ENCODE measurements around the gene MAGEC1. TPM values are rescaled to one million over a fixed set of nuclear protein-coding genes. Genes with fewer than 3 reads are reported as not detected.

Gene MAGEC1
- total and polyA plus RNA-seq, 2 experiments from 2014 or later, result not detected

GRCh38 chrX:141928432-141928831, 24.7 kb downstream of the MAGEC1 start:
- Histone ChIP-seq H3K4me2 (no peak overlapping the region), H2AFZ (no peak overlapping the region), H3K27me3 (ENCODE audit: insufficient read depth) (no peaks in the 10 kb centered on the region), H4K20me1 (replicated peaks; ENCODE audit: insufficient read depth) (no peaks in the 10 kb centered on the region), H3K4me3 (no peak overlapping the region), H3K79me2 (replicated peaks; ENCODE audit: insufficient read depth) (no peaks in the 10 kb centered on the region), H3K4me1 (ENCODE audit: insufficient read depth) (no peaks in the 10 kb centered on the region), H3F3A (replicated peaks; ENCODE audit: low read depth) (no peaks in the 10 kb centered on the region), H3K27ac (ENCODE audit: low read depth) (no peak overlapping the region), H3K9me2 (ENCODE audit: insufficient read depth) (no peaks in the 10 kb centered on the region), H3K36me3 (ENCODE audit: insufficient read depth) (no peaks in the 10 kb centered on the region)
- no peak for DNase-seq (ENCODE audit: low spot score)
- Mint-ChIP-seq H3K27me3 (ENCODE audit: insufficient read depth, low read depth, poor library complexity) (no peaks in the 10 kb centered on the region), H3K27ac (no peak overlapping the region), H3K9me3 (no peaks in the 10 kb centered on the region), H3K4me3 (no peak overlapping the region), H3K4me1 (no peaks in the 10 kb centered on the region), H3K36me3 (ENCODE audit: low read depth) (no peaks in the 10 kb centered on the region)
- TF ChIP-seq NANOG (IDR thresholded peaks at IDR 0.05; ENCODE audit: borderline replicate concordance) (no peak), EZH2 (IDR thresholded peaks at IDR 0.05; ENCODE audit: low read depth, unreplicated experiment) (no peak), EZH2phosphoT487 (IDR thresholded peaks at IDR 0.05; ENCODE audit: unreplicated experiment) (no peak), JUNB (IDR thresholded peaks at IDR 0.05; ENCODE audit: unreplicated experiment) (no peak), ZNF331 (CRISPR knock-in tag; IDR thresholded peaks at IDR 0.05; ENCODE audit: low read depth) (no peak), CREB1 (CRISPR knock-in tag; IDR thresholded peaks at IDR 0.05; ENCODE audit: low read depth) (no peak), STAT1 (IDR thresholded peaks at IDR 0.05; ENCODE audit: unreplicated experiment) (no peak), ZNF114 (CRISPR knock-in tag; IDR thresholded peaks at IDR 0.05) (no peak), CTCF (conservative IDR thresholded peaks at IDR 0.05; ENCODE audit: low read depth in 2 of 2) (no peak), POLR2AphosphoS5 (IDR thresholded peaks at IDR 0.05; ENCODE audit: low read depth) (no peak)
- TF ChIP-seq, protein P1, sequence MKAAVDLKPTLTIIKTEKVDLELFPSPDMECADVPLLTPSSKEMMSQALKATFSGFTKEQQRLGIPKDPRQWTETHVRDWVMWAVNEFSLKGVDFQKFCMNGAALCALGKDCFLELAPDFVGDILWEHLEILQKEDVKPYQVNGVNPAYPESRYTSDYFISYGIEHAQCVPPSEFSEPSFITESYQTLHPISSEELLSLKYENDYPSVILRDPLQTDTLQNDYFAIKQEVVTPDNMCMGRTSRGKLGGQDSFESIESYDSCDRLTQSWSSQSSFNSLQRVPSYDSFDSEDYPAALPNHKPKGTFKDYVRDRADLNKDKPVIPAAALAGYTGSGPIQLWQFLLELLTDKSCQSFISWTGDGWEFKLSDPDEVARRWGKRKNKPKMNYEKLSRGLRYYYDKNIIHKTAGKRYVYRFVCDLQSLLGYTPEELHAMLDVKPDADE (IDR thresholded peaks at IDR 0.05), result no peak
- TF ChIP-seq, protein P2, sequence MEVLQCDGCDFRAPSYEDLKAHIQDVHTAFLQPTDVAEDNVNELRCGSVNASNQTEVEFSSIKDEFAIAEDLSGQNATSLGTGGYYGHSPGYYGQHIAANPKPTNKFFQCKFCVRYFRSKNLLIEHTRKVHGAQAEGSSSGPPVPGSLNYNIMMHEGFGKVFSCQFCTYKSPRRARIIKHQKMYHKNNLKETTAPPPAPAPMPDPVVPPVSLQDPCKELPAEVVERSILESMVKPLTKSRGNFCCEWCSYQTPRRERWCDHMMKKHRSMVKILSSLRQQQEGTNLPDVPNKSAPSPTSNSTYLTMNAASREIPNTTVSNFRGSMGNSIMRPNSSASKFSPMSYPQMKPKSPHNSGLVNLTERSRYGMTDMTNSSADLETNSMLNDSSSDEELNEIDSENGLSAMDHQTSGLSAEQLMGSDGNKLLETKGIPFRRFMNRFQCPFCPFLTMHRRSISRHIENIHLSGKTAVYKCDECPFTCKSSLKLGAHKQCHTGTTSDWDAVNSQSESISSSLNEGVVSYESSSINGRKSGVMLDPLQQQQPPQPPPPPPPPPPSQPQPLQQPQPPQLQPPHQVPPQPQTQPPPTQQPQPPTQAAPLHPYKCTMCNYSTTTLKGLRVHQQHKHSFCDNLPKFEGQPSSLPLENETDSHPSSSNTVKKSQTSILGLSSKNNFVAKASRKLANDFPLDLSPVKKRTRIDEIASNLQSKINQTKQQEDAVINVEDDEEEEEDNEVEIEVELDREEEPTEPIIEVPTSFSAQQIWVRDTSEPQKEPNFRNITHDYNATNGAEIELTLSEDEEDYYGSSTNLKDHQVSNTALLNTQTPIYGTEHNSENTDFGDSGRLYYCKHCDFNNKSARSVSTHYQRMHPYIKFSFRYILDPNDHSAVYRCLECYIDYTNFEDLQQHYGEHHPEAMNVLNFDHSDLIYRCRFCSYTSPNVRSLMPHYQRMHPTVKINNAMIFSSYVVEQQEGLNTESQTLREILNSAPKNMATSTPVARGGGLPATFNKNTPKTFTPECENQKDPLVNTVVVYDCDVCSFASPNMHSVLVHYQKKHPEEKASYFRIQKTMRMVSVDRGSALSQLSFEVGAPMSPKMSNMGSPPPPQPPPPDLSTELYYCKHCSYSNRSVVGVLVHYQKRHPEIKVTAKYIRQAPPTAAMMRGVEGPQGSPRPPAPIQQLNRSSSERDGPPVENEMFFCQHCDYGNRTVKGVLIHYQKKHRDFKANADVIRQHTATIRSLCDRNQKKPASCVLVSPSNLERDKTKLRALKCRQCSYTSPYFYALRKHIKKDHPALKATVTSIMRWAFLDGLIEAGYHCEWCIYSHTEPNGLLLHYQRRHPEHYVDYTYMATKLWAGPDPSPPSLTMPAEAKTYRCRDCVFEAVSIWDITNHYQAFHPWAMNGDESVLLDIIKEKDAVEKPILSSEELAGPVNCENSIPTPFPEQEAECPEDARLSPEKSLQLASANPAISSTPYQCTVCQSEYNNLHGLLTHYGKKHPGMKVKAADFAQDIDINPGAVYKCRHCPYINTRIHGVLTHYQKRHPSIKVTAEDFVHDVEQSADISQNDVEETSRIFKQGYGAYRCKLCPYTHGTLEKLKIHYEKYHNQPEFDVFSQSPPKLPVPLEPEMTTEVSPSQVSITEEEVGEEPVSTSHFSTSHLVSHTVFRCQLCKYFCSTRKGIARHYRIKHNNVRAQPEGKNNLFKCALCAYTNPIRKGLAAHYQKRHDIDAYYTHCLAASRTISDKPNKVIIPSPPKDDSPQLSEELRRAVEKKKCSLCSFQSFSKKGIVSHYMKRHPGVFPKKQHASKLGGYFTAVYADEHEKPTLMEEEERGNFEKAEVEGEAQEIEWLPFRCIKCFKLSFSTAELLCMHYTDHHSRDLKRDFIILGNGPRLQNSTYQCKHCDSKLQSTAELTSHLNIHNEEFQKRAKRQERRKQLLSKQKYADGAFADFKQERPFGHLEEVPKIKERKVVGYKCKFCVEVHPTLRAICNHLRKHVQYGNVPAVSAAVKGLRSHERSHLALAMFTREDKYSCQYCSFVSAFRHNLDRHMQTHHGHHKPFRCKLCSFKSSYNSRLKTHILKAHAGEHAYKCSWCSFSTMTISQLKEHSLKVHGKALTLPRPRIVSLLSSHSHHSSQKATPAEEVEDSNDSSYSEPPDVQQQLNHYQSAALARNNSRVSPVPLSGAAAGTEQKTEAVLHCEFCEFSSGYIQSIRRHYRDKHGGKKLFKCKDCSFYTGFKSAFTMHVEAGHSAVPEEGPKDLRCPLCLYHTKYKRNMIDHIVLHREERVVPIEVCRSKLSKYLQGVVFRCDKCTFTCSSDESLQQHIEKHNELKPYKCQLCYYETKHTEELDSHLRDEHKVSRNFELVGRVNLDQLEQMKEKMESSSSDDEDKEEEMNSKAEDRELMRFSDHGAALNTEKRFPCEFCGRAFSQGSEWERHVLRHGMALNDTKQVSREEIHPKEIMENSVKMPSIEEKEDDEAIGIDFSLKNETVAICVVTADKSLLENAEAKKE (CRISPR knock-in tag; IDR thresholded peaks at IDR 0.05), result no peak
- TF ChIP-seq, protein P3, sequence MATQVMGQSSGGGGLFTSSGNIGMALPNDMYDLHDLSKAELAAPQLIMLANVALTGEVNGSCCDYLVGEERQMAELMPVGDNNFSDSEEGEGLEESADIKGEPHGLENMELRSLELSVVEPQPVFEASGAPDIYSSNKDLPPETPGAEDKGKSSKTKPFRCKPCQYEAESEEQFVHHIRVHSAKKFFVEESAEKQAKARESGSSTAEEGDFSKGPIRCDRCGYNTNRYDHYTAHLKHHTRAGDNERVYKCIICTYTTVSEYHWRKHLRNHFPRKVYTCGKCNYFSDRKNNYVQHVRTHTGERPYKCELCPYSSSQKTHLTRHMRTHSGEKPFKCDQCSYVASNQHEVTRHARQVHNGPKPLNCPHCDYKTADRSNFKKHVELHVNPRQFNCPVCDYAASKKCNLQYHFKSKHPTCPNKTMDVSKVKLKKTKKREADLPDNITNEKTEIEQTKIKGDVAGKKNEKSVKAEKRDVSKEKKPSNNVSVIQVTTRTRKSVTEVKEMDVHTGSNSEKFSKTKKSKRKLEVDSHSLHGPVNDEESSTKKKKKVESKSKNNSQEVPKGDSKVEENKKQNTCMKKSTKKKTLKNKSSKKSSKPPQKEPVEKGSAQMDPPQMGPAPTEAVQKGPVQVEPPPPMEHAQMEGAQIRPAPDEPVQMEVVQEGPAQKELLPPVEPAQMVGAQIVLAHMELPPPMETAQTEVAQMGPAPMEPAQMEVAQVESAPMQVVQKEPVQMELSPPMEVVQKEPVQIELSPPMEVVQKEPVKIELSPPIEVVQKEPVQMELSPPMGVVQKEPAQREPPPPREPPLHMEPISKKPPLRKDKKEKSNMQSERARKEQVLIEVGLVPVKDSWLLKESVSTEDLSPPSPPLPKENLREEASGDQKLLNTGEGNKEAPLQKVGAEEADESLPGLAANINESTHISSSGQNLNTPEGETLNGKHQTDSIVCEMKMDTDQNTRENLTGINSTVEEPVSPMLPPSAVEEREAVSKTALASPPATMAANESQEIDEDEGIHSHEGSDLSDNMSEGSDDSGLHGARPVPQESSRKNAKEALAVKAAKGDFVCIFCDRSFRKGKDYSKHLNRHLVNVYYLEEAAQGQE (IDR thresholded peaks at IDR 0.05; ENCODE audit: unreplicated experiment), result no peak
- ATAC-seq, result no peak
